ENCODE data around the gene SND1.

- TF ChIP-seq CTCF (IDR thresholded peaks at IDR 0.05) (no peak), POLR2A (IDR thresholded peaks at IDR 0.05) (no peak)
Measured at GRCh38 chr7:128124786-128125185, 472.8 kb downstream of the SND1 start.
